Activated CD8-positive, alpha-beta memory T cell treated with anti-CD3 and anti-CD28 coated beads for 36 hours (primary cell): Measurements from ENCODE around the gene CLRN2. TPM values are rescaled to one million over a fixed set of nuclear protein-coding genes. Genes with fewer than 3 reads are reported as not detected.

Experiments used
- CTCF ChIA-PET: fragments of 350-600 bp; sonication (Branson Sonifier 250); formaldehyde crosslinking; loops from one replicate; lab custom pipeline; 2021; ENCODE audit warnings: antibody characterized with exemption; lab: Charles Lee
- POLR2A ChIA-PET: fragments of 350-600 bp; sonication (Branson Sonifier 250); formaldehyde crosslinking; loops from one replicate; lab custom pipeline; 2021; ENCODE audit warnings: antibody characterized with exemption; lab: Charles Lee
- total RNA-seq, 2 experiments: library from RNA; stranded (reverse); gene quantifications; one replicate each; pipeline ENCODE4 v1.2.3, GENCODE V29; 2021

The CLRN2 gene
- total RNA-seq: not detected

GRCh38 chr4:17514865-17515264 is at the start of gene CLRN2:
TSS of gene CLRN2 (plus strand) at chr4:17515165. CDS start at chr4:17515267, 102 bp downstream.
- CTCF ChIA-PET: interaction anchor here (0.6 kb wide), 1 partner anchor 457 kb away, joined by 3 read pairs; no protein-coding TSS in a partner anchor
- POLR2A ChIA-PET: no interaction called here

- ChIA-PET POLR2A (no interaction called here), CTCF (no interaction called here)
These were observed 46.2 kb upstream of the CLRN2 start for GRCh38 chr4:17468619-17469221.

- CTCF ChIA-PET: no interaction called here
These were observed 44.9 kb upstream of the CLRN2 start for GRCh38 chr4:17469931-17470674.

GRCh38 chr4:17475481-17475880 is 39.5 kb upstream of the CLRN2 start:
- POLR2A ChIA-PET: no interaction called here
- CTCF ChIA-PET: no interaction called here

More at GRCh38 chr4:17469931-17470674, 44.9 kb upstream of the CLRN2 start:
- POLR2A ChIA-PET: no interaction called here

GRCh38 chr4:17476853-17477252 is 38.1 kb upstream of the CLRN2 start:
- ChIA-PET POLR2A (no interaction called here), CTCF (no interaction called here)

- CTCF ChIA-PET: no interaction called here
- POLR2A ChIA-PET: no interaction called here
These were observed 37.0 kb upstream of the CLRN2 start for GRCh38 chr4:17477774-17478472.

GRCh38 chr4:17480210-17480927 is 34.6 kb upstream of the CLRN2 start:
- ChIA-PET POLR2A (interaction anchor here (0.6 kb wide), 1 partner anchor 257 kb away, joined by 3 read pairs; no protein-coding TSS in a partner anchor), CTCF (no interaction called here)

GRCh38 chr4:17480955-17481354 is 34.0 kb upstream of the CLRN2 start:
- ChIA-PET POLR2A (interaction anchor here (0.6 kb wide), 1 partner anchor 256 kb away, joined by 3 read pairs; no protein-coding TSS in a partner anchor), CTCF (no interaction called here)

- POLR2A ChIA-PET: no interaction called here
- CTCF ChIA-PET: no interaction called here
These were observed 32.2 kb upstream of the CLRN2 start for GRCh38 chr4:17482716-17483115.

- ChIA-PET CTCF (interaction anchor here (1.6 kb wide), 1 partner anchor 17 kb away, joined by 3 read pairs; no protein-coding TSS in a partner anchor), POLR2A (no interaction called here)
These were observed 25.8 kb upstream of the CLRN2 start for GRCh38 chr4:17489123-17489522.

- ChIA-PET CTCF (no interaction called here), POLR2A (no interaction called here)
These were observed 25.2 kb upstream of the CLRN2 start for GRCh38 chr4:17489721-17490120.

GRCh38 chr4:17490575-17491059 is 24.3 kb upstream of the CLRN2 start:
- POLR2A ChIA-PET: no interaction called here
- CTCF ChIA-PET: no interaction called here

- ChIA-PET CTCF (no interaction called here), POLR2A (no interaction called here)
These were observed 23.8 kb upstream of the CLRN2 start for GRCh38 chr4:17491196-17491595.

- CTCF ChIA-PET: no interaction called here
- POLR2A ChIA-PET: no interaction called here
These were observed 22.8 kb upstream of the CLRN2 start for GRCh38 chr4:17492058-17492741.

GRCh38 chr4:17492876-17493275 is 22.1 kb upstream of the CLRN2 start:
- POLR2A ChIA-PET: no interaction called here

GRCh38 chr4:17493619-17494018 is 21.3 kb upstream of the CLRN2 start:
- CTCF ChIA-PET: no interaction called here
- POLR2A ChIA-PET: no interaction called here

More at GRCh38 chr4:17492876-17493275, 22.1 kb upstream of the CLRN2 start:
- CTCF ChIA-PET: no interaction called here

- POLR2A ChIA-PET: no interaction called here
- CTCF ChIA-PET: interaction anchor here (0.5 kb wide), 1 partner anchor 56 kb away, joined by 4 read pairs; no protein-coding TSS in a partner anchor
These were observed 20.4 kb upstream of the CLRN2 start for GRCh38 chr4:17494258-17495190.
